Measurements from ENCODE around the gene STRBP.

GRCh38 chr9:123282362-123283047 is 14.1 kb upstream of the STRBP start:
- TF ChIP-seq CTCF (conservative IDR thresholded peaks at IDR 0.05) (no peak), ZFX (IDR thresholded peaks at IDR 0.05) (no peak)
